GM12878 (cell line): ENCODE measurements around the gene ZNF22. TPM values are rescaled to one million over a fixed set of nuclear protein-coding genes. Genes with fewer than 3 reads are reported as not detected.

Experiments used
- EED ChIP-seq: sonication (generic); IDR thresholded peaks from 2 replicates; pipeline ENCODE4 v1.6.1; 2016; ENCODE audit warnings: antibody characterized with exemption, low read depth
- IKZF2 ChIP-seq, 2 experiments: fragments of 450-650 bp; IDR thresholded peaks; 2 replicates each; pipeline ENCODE4 v1.6.1; 2017; ENCODE audit warnings: mild to moderate bottlenecking in 2 of 2, moderate library complexity in 2 of 2
- KLF5 ChIP-seq: fragments of 450-650 bp; IDR thresholded peaks from 2 replicates; pipeline ENCODE4 v1.6.1; 2014; ENCODE audit warnings: mild to moderate bottlenecking; ENCODE audit not compliant: partially characterized antibody
- MTA2 ChIP-seq: fragments of 450-650 bp; IDR thresholded peaks from 2 replicates; pipeline ENCODE4 v1.6.1; 2016; ENCODE audit warnings: low read depth, mild to moderate bottlenecking, moderate library complexity
- PML ChIP-seq: IDR thresholded peaks from 2 replicates; pipeline ENCODE4 v1.6.1; 2012; ENCODE audit warnings: low read length, inconsistent platforms
- RB1 ChIP-seq: fragments of 450-650 bp; formaldehyde crosslinking; IDR thresholded peaks from 2 replicates; pipeline ENCODE4 v1.6.1; 2017; ENCODE audit warnings: mild to moderate bottlenecking, borderline replicate concordance
- RUNX3 ChIP-seq: IDR thresholded peaks from 2 replicates; pipeline ENCODE4 v1.6.1; 2012; ENCODE audit warnings: low read length, inconsistent platforms
- polyA plus RNA-seq, 11 experiments: library from polyadenylated mRNA; depleted of rRNA in 4 of 11; unstranded in 6 of 11; stranded (reverse) in 5 of 11; fragments of >200 nt; fragmentation: Nextera tagmentation in 4 of 11; fragmentation: Illumina TruSeq in 1 of 11; extraction: Ambion mirVana in 4 of 11; extraction: Trizol in 1 of 11; gene quantifications; 1 replicate in 1 of 11; 2 replicates in 10 of 11; pipeline versions ENCODE4 v1.2.1 to v1.2.3, GENCODE V29; 2011 to 2016; ENCODE audit warnings: inconsistent platforms in 2 of 11, missing spikeins in 2 of 11, low read depth in 1 of 11
- total RNA-seq, 4 experiments: library from RNA; depleted of rRNA in 3 of 4; stranded (reverse); fragments of >200 nt in 3 of 4; fragmentation: Illumina TruSeq in 1 of 4; extraction: Trizol in 1 of 4; gene quantifications; 2 replicates each; pipeline versions ENCODE4 v1.2.1 to v1.2.3, GENCODE V29; 2013 to 2021
- TF ChIP-seq, protein P1 (sequence below): fragments of 450-650 bp; formaldehyde crosslinking; IDR thresholded peaks from 2 replicates; pipeline ENCODE4 v1.5.0; 2022; ENCODE audit warnings: mild to moderate bottlenecking, missing genetic modification characterization
- TF ChIP-seq, protein P2 (sequence below): fragments of 150-350 bp; IDR thresholded peaks from 2 replicates; pipeline ENCODE4 v1.6.1; 2014; ENCODE audit warnings: mild to moderate bottlenecking, low read depth, low read length

Gene ZNF22
- total and polyA plus RNA-seq, 10 of the 15 experiments (the other 5 are each of a cell fraction or from before 2014, with no cell fraction given), result 31.1 to 74.4 (median 43.8) TPM

DNA sequence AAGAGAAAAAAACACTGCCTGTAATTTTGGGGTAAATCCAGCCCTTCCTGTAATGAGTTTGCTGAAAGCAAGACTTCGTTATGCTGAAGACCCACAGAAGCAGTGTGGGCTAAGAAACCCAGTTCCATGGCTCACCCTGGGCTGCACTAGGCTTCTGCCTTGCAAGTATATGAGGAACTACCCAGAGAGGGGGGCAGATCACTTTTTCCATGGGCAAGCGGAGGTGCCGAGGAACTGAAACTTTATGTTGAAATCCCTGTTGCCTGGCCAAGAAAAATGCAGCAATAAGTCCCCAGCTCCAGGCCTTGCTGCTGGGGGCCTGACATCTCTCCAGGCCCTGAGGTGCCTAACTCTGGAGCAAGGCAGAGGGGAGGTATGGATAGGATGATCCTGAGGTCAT, 32.6 kb upstream of the ZNF22 start (continued):
- TF ChIP-seq RUNX3 (no peak), RB1 (no peak), PML (no peak), EED (peak; percentile 51; the same call in 1 of the 2 replicates), IKZF2 (IDR thresholded peaks at IDR 0.05) (peak; percentile 55 to 59; a peak in 3 of 4 replicates), MTA2 (no peak), KLF5 (no peak)
- TF ChIP-seq, protein P1, sequence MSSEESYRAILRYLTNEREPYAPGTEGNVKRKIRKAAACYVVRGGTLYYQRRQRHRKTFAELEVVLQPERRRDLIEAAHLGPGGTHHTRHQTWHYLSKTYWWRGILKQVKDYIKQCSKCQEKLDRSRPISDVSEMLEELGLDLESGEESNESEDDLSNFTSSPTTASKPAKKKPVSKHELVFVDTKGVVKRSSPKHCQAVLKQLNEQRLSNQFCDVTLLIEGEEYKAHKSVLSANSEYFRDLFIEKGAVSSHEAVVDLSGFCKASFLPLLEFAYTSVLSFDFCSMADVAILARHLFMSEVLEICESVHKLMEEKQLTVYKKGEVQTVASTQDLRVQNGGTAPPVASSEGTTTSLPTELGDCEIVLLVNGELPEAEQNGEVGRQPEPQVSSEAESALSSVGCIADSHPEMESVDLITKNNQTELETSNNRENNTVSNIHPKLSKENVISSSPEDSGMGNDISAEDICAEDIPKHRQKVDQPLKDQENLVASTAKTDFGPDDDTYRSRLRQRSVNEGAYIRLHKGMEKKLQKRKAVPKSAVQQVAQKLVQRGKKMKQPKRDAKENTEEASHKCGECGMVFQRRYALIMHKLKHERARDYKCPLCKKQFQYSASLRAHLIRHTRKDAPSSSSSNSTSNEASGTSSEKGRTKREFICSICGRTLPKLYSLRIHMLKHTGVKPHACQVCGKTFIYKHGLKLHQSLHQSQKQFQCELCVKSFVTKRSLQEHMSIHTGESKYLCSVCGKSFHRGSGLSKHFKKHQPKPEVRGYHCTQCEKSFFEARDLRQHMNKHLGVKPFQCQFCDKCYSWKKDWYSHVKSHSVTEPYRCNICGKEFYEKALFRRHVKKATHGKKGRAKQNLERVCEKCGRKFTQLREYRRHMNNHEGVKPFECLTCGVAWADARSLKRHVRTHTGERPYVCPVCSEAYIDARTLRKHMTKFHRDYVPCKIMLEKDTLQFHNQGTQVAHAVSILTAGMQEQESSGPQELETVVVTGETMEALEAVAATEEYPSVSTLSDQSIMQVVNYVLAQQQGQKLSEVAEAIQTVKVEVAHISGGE (CRISPR knock-in tag), result no peak
- TF ChIP-seq, protein P2, sequence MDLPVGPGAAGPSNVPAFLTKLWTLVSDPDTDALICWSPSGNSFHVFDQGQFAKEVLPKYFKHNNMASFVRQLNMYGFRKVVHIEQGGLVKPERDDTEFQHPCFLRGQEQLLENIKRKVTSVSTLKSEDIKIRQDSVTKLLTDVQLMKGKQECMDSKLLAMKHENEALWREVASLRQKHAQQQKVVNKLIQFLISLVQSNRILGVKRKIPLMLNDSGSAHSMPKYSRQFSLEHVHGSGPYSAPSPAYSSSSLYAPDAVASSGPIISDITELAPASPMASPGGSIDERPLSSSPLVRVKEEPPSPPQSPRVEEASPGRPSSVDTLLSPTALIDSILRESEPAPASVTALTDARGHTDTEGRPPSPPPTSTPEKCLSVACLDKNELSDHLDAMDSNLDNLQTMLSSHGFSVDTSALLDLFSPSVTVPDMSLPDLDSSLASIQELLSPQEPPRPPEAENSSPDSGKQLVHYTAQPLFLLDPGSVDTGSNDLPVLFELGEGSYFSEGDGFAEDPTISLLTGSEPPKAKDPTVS, result no peak
